ENCODE results near the gene TCEANC.
"Not testable (repeated sequence)": the region's sequence is repeated elsewhere in the genome, so short reads cannot be mapped to it uniquely, and the experiment has no call there.

The TCEANC gene

DNA sequence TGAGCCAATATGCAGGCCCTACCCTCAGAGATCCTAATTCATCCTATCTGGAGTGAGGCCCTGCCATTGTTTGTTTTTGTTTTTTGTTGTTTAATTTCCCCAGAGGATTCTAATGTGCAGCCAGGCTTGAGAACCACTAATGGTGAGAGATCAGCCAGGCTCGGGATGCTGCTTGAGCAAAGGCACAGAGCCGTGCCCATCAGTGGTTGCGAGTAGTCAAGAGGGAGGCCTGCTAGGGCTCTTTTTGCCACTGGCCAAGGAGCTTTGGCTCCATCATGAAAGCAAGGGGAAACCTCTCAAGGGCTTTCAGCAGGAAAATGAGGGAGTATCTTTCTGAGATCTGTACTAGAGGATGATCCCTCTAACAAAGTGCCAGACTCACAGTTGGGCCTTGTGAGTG is 2.7 kb downstream of the TCEANC start:
- no peak for DNase-seq

GRCh38 chrX:13658602-13659001 is 5.7 kb downstream of the TCEANC start:
- peak in 3 of 56 donors; percentile 0 to 25 (median 5) for DNase-seq

GRCh38 chrX:13659063-13659462 is 6.1 kb downstream of the TCEANC start:
- no peak for DNase-seq

DNA sequence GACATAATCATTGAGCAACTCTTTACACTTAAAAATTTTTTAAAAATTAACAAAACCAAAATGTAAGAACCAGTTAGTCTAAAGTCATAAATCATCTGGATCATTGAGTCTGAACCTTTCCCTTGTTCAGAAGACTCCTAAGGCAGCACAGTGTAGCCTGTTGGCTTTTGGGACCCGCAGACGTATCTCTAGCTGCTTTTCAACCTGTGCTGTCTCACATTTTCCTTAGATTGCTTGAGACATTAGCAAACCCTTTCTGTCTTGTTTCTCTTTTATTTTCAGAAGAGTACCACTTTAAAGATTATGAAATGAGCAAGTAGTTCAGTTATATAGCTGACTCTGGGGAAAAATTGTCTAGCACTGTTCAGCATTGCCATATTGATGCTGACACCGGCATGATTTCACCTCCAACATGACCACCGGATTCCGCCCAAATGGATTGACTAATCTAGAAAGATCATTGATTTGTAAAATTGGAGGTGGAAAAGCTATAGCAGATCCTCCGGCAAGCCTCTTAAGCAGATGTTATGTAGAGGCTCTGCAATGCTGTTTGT is 8.9 kb downstream of the TCEANC start:
- DNase-seq = no peak

GRCh38 chrX:13662355-13662791 is 9.4 kb downstream of the TCEANC start:
- no peak for DNase-seq

GRCh38 chrX:13664020-13664419 is 11.1 kb downstream of the TCEANC start:
- DNase-seq = no peak

DNA sequence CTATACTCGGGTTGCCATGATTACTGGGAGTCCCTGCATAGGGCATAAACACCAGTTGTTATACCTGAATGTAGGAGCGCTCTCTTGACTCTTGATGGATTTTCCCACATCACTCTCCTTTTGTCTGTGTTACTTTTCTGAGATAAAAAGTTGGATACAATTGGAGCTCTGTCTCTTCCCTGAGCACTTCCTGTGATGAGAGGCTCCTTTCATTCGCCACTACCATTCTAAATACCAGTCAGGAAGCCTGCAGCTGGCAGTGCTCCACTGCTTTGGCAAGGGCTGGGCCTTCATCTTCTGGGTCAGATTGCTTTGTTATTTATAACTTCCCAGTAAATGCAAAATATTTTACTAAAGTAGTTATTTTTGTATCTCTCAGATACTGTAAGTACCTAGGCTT is 13.9 kb downstream of the TCEANC start:
- DNase-seq = peak in 48 of 56 donors; percentile 0 to 74 (median 13)

DNA sequence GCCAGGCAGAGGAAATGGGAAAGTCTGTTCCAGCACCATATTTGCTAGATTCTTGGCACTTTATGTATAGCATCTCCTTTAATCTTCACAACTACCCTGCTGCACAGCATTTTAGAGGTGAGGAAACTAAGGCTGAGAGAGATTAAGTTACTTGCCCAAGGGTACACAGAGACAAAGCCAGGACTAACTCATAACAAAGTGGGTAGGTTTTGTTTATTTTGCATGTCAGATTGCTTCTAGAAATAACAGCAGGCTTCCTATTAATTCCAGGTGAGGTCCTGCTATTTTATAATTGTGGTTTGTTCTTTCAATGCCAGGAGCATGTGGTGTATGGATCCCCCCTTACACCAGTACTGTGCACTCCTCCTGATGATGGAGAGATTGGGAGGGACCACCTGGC is 15.0 kb downstream of the TCEANC start:
- DNase-seq = no peak

GRCh38 chrX:13669246-13669737 is 16.4 kb downstream of the TCEANC start:
- DNase-seq = no peak

DNA sequence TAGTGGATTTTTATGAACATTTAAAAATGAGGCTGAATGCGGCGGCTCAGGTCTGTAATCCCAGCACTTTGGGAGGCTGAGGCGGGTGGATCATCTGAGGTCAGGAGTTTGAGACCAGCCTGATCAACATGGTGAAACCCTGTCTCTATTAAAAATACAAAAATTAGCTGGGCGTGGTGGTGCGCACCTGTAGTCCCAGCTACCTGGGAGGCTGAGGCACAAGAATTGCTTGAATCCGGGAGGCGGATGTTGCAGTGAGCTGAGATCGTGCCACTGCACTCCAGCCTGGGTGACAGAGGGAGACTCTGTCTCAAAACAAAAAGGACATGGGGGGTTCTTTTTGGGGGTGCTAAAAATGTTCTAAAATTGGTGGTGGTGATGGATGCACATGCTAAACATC is 16.8 kb downstream of the TCEANC start:
- not testable (repeated sequence) for DNase-seq

- no peak for DNase-seq
These were observed 17.3 kb downstream of the TCEANC start for GRCh38 chrX:13670197-13670596.

- DNase-seq = no peak
These were observed 20.1 kb downstream of the TCEANC start for GRCh38 chrX:13673016-13673415.

- DNase-seq = no peak
These were observed 23.9 kb downstream of the TCEANC start for GRCh38 chrX:13676885-13677284.

DNA sequence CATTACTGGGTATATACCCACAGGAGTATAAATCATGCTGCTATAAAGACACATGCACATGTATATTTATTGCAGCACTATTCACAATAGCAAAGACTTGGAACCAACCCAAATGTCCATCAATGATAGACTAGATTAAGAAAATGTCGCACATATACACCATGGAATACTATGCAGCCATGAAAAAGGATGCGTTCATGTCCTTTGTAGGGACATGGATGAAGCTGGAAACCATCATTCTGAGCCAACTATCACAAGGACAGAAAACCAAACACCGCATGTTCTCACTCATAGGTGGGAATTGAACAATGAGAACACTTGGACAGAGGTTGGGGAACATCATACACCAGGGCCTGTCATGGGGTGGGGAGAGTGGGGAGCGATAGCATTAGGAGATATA is 26.8 kb downstream of the TCEANC start:
- not testable (repeated sequence) for DNase-seq

DNA sequence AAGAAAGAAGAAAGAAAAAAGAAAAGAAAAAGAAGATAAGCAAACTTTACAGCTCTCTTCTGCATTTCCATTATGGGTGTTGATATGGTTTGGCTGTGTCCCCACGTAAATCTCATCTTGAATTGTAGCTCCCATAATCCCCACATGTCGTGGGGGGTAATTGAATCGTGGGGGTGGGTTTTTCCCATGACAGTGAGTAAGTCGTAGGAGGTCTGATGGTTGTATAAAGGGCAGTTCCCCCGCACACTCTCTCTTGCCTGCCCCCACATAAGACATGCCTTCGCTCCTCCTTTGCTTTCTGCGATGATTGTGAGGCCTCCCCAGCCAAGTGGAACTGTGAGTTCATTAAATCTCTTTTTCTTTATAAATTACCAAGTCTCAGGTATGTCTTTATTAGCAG is 28.7 kb downstream of the TCEANC start:
- DNase-seq = no peak

DNA sequence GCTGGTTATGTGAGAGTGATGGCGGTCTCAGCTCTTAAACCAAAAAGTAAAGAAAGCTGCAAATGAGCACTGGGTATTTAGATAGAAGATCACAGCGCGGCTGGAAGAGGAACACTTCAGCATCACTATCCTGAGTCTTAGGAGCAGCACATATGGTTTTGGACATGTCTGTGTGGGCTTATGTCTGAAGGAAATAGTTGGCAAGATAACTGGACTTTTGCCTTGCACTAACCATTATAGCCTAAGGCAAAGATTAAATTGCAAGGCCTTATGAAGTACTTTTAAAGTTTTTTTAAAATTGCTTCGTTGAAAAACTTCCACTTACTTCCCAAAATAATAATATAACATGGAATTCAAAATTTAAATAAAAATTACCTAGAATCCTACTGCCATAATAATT is 31.4 kb downstream of the TCEANC start:
- DNase-seq = no peak

DNA sequence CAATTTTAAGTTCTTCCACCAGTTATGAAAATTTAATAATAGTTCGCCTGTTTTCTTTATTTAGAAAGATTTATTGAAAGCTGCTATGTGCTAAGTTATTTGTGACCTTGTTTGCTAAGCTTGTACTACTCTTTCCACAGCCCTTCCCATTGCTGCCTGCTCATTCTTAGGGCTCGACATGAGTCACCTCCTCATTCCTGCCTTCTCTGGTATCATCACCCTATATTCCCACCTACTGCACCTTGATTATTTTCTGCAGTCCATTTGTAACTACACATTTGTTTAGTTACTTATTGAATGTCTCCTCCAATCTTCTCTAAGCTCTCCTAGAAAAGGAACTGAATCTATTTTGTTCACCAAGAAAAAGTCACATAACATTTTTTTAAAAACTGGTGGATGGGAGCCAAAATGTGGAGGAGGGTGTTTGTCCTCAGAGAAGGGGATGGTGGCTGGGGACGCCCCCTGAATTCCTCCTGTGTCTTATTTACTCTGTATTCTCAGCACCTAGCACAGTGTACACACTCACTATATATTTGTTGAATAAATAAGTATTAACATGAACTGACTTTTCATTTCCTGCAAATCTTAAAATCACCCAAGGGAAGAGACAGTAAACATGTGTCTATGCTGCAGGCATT is 32.3 kb downstream of the TCEANC start:
- no peak for DNase-seq

DNA sequence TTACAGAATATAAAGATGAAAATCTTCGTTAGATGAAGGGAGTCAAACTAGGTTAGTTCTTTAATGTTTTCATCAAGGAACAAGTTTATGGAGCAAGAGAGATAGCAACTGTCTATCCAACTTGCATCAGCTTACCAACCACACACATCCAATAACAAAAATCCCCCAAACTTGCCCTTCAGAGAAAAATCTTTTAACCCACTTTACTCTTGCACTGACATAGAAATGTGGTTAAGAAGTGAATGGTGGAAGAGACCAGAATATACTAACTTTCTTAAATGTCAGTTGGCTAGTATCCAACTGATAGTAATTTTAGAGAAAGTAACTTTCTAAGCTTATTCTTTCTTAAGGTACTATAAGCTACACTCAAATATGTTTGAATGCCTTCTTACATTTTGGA is 34.3 kb downstream of the TCEANC start:
- DNase-seq = no peak

GRCh38 chrX:13688384-13688957 is 35.5 kb downstream of the TCEANC start:
- DNase-seq = no peak

- DNase-seq = peak in 55 of 56 donors; percentile 3 to 83 (median 53)
These were observed 36.2 kb downstream of the TCEANC start, which contains the start of gene RAB9A for GRCh38 chrX:13688958-13689740. TSS of gene RAB9A (plus strand) at chrX:13689128. CDS start at chrX:13708747, 19,619 bp downstream.

GRCh38 chrX:13689741-13690211 is 36.8 kb downstream of the TCEANC start:
- no peak for DNase-seq

DNA sequence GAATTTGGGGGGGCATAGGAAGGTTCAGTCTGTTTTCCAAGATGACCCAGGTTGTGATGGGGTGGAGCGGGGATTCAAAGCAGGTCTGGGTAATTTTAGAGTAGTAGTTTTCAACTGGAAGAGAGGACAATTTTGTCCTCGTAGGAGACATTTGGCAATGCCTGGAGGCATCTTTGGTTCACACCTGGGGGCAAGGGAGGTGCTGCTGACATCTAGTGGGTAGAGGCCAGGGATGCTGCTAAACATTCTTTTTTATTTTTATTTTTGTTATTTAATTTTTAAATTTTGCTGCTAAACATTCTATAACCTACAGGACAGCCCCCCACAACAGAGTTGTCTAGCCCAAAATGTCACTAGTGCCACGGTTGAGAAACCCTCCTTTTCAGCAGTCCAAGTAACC is 37.9 kb downstream of the TCEANC start:
- DNase-seq = no peak

All from amygdala (tissue), 56 donors.